AG09309 (cell line): ENCODE results near the gene DUS2.

ENCODE experiments used
- DNase-seq: peaks from one replicate; pipeline ENCODE4 v3.0.0-alpha.2; 2010; ENCODE audit warnings: low read depth
- H3K4me3 ChIP-seq: 2 replicates; pipeline ENCODE4 v1.5.1; 2011; ENCODE audit warnings: mild to moderate bottlenecking, low read depth, low read length, moderate library complexity; ENCODE audit not compliant: control insufficient read depth
- TF ChIP-seq, protein P1 (sequence below): IDR thresholded peaks from 2 replicates; pipeline ENCODE4 v1.5.1; 2011; ENCODE audit warnings: mild to moderate bottlenecking, low read depth, low read length, inconsistent platforms; ENCODE audit not compliant: insufficient read depth, control insufficient read depth; ENCODE audit errors: missing control alignments

Gene DUS2

DNA sequence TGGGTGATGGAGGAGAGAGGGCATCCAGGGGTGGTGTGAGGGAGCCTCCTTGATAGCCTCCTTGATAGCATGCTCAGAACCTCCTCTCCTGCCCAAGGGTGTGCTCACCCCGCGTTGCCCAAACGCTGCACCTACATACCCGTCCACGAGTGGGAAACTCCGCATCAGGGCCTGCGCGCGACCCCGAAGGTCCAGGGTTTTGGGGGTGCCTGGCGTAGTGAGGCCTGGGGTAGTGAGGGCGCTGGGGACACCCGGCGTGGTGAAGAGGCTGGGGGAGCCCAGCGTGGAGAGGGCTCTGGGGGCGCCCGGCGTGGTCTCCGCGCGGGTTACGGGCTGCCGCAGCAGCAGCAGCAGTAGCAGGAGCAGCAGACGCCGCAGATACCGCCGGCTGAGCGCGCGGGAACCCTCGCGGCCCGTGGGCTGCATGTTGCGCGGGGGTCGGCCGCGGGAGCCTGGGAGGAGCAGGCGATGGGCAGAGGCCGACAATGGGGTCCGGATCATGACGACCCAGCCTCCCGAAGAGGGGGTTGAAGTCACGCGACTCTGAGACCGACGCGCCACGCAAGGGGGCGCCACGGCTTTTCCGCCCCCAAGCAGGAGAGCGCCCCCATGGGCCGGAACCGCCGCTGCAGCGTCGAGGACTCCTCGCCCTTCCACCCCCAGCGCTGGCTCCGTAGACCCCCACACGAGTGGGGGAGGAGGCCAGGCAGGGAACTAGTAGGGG lies 43.0 kb upstream of the DUS2 start, which contains the start of gene DPEP3:
Gene DPEP3, minus strand, starts transcription at position 545 of the 724 bp plus-strand sequence. Its CDS starts 119 bp downstream, at position 426.
- no peak within 1 kb of the TSS for H3K4me3 ChIP-seq
- TF ChIP-seq, protein P1, sequence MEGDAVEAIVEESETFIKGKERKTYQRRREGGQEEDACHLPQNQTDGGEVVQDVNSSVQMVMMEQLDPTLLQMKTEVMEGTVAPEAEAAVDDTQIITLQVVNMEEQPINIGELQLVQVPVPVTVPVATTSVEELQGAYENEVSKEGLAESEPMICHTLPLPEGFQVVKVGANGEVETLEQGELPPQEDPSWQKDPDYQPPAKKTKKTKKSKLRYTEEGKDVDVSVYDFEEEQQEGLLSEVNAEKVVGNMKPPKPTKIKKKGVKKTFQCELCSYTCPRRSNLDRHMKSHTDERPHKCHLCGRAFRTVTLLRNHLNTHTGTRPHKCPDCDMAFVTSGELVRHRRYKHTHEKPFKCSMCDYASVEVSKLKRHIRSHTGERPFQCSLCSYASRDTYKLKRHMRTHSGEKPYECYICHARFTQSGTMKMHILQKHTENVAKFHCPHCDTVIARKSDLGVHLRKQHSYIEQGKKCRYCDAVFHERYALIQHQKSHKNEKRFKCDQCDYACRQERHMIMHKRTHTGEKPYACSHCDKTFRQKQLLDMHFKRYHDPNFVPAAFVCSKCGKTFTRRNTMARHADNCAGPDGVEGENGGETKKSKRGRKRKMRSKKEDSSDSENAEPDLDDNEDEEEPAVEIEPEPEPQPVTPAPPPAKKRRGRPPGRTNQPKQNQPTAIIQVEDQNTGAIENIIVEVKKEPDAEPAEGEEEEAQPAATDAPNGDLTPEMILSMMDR: peak; percentile 5
- no peak for DNase-seq

DNA sequence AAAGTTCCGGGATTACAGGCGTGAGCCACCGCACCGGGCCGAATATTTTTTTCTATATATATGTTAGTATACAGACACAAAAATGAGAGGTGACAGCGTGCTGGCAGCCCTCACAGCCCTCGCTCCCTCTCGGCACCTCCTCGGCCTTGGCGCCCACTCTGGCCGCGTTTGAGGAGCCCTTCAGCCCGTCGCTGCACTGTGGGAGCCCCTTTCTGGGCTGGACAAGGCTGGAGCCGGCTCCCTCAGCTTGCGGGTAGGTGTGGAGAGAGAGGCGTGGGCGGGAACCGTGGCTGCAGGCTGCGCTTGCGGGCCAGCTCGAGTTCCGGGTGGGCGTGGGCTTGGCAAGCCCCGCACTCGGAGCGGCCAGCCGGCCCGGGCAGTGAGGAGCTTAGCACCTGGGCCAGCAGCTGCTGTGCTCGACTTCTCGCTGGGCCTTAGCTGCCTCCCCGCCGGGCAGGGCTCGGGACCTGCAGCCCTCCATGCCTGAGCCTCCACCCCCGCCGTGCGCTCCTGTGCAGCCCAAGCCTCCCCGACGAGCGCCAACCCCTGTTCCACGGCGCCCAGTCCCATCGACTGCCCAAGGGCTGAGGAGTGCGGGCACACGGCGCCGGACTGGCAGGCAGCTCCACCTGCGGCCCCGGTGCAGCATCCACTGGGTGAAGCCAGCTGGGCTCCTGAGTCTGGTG lies 40.9 kb upstream of the DUS2 start:
- H3K4me3 ChIP-seq: no peak overlapping the region
- no peak for DNase-seq
- TF ChIP-seq, protein P1: no peak

DNA sequence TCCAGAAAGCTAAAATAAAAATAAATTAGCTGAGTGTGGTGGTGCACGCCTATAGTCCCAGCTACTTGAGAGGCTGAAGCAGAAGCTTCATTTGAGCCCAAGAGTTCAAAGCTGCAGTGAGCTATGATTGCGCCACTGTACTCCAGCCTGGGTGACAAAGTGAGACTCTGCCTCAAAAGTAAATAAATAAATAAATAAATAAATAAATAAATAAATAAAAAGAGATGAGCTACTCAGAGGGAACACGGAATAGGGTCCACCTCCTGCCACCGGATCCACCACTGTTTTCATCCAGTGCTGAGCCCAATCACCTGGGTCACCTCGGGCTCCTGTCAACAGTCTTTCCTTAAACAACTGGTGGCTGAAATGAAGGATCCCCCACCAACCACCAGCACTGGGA lies 36.1 kb upstream of the DUS2 start:
- no peak for DNase-seq
- TF ChIP-seq, protein P1: no peak
- no peak overlapping the region for H3K4me3 ChIP-seq

DNA sequence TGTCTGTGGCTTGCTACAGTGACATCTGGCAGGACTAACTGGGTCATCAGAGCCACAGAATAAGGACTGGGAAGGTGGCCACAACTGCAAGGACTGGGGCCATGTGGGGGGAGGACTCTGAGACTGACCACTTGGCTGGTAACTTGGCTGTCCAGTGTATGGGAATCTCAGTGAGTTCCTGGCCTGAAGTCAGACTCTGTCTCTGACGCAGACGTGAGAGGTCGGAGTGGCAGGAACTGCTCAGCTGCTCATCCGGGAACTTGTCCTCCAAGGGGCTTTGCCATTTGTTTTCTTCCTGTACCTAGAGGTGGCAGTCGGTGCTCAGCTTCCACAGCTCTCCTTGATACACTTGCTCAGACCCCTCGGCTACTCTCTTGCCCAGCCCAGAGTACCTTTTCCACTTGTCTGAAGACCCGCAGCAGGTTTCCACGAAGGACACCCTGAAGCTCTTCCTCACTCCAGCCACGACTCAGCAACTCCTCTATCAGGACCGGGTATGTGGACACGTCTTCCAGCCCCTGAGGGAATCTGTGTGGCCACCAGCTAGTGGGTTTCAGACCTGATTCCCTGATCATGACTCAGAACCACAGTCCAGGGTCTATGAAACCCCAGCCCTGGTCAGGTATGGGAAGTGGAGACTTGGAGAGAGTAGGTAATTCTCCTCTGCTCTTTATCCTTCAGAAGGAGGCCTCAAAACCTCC lies 35.5 kb upstream of the DUS2 start:
- TF ChIP-seq, protein P1: no peak
- DNase-seq: no peak
- no peak overlapping the region for H3K4me3 ChIP-seq

DNA sequence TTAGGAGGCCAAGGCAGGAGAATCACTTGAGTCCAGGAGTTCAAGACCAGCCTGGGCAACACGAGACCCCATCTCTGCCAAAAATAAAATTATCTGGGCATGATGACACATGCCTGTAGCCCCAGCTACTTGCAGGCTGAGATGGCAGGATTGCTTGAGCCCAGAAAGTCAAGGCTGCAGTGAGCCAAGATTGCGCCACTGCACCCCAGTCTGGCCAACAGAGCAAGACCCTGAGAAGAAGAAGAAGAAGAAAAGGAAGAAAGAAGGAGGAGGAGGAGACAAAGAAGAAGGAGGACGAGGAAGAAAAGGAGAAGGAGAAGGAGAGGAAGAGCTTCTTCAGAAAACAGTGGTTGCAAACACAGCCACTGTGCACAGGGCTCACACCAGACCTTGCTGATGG lies 34.4 kb upstream of the DUS2 start:
- no peak for DNase-seq
- TF ChIP-seq, protein P1: no peak
- H3K4me3 ChIP-seq: no peak overlapping the region

DNA sequence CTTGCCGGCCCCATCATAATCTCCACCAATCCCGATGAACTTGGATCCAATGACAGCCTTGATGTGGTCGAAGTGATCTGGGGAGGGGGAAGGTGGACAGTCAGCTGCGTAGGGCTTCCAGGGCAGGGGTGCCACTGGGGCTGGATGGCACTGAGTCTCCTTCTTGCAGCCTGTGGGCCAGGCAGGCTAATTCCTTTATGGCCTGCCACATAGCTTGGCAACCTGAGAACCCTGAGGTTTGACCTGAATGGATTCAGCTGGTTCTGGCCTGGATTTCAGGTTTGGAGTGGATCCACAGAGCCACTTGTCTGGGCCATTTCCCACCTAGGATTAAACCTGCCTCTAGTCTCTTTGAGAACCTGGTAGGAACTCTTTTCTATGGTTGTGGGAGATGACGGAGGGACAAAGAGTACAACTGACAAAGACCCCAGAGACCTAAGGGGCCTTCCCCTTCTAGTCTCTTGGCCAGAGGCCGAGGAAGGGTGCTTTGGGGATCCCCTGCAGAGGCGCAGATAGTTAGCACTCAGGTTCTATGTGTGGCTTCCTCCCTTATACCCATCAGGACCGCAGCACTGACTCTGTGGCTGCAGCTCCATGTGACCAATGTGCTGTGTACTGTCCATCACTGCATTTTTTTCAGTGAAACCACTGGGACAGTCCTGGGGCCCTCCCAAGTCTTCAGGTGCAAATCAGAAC lies 33.6 kb upstream of the DUS2 start:
- no peak overlapping the region for H3K4me3 ChIP-seq
- DNase-seq: no peak
- TF ChIP-seq, protein P1: no peak
